Medulla oblongata (tissue), 1 donor: ENCODE results near the gene FOXP1.
A peak's percentile ranks its signal among the peaks of the same experiment; 100 is the strongest.

ENCODE experiments used
- DNase-seq: peaks from one replicate; pipeline ENCODE4 v3.0.0-alpha.2; 2015; ENCODE audit errors: extremely low spot score

Gene FOXP1

GRCh38 chr3:71307991-71308697 is 275.4 kb downstream of the FOXP1 start:
- DNase-seq, result peak; percentile 65

DNA sequence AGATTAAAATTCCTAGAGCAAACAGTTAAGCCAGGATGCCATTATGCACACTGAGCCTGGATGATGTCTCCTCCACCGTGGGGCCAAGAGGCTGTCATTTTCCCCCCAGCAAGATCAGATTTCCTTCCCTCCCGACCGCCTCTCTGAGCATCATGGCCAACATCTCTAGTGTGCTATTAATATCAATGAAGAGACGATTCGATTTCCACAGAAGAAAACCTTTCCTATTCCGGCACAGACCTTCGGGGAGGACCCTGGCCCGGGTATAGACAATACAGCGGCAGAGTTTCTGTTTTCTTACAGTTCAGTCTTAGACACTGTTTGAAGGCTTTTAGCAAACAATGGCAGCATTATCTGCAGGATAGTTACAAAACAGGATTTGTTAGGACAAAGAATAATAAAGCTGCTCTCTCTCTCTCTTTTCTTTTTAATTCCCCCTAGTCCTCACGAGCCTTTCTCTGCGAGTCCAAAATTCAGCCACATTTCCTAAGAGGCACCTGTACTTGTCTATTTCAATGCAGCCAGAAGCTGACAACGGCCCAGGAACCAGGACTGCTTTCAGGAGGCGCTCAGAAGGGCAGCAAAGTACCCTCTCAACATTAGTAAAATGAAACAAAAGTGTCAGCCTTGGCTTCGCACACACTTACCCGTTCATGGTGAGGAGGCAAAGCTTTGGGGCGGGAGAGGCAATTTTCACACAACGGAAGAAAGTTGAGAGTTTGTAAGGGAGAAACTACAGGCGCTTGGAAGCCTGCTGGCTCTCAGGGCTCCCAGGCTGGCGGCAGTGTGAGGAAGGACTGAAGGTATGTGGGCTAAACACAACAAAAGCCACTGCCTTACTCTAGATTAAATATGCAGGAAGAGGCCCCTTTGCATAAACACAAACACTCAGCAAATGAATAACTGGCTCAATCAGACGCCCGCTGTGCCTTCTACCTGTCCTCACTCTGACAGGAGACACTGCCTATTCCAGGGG is 278.0 kb downstream of the FOXP1 start:
- peak; percentile 78 for DNase-seq

DNA sequence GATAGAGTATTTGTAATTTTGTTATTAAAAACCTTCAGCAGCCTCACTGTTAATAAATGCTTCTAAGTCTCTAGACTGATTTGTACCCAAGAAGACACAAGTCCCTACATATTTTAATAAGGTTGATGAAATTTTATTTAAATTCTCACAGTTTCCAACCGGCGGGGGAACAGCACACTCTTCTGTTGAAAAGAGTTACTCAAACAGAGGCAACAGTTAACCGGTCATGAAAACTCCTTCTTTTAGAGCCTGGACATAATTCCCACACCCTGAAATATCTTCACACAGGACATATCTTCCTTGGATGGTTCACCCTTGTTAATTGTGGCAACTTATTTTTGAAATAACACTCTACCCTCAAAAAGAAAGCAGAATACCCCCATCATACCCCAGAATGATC is 278.8 kb downstream of the FOXP1 start:
- DNase-seq, result peak; percentile 72

- no peak for DNase-seq
These were observed 279.3 kb downstream of the FOXP1 start for GRCh38 chr3:71304247-71304646.

- DNase-seq, result peak; percentile 49
These were observed 279.8 kb downstream of the FOXP1 start for GRCh38 chr3:71303627-71304200.

- no peak for DNase-seq
These were observed 280.9 kb downstream of the FOXP1 start for GRCh38 chr3:71302604-71303003.

DNA sequence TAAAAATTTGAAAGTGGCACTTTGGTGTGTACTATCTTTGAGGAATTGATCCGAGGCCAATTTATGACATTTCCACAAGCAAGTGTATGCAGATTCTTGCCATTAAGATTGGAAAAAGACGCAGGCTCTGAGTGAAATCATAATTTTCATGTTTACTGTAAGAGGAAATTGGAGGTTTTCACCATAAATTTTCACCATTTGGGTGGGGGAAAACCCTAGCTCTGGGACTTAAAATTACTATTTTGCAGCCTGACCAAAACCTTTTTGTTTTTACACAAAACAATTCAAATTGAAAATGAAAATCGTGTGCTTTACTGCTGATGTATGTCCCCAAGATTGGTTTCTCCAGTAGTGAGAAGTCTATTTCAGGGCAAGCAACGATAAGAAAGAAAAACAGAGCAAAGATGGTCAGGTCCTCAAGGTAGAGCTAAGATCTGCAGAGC is 282.6 kb downstream of the FOXP1 start:
- no peak for DNase-seq

DNA sequence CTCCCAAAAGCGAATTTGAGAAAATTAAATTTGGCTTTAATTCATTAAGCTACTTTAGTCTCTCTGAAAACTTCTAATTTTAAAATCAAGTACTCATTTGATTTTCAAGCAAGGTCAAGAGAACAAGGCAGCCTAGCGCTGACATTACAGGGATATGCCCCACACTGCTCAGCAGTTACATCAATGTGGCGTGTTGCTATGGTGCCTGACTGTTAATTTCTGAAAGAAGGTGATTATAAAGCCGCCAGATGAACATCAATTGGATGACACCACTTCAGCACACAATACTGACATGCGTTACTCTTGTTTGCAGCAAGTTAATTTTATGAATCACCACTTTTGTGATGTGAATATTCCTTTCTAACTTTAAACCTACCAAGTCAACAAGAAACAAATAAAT is 284.4 kb downstream of the FOXP1 start:
- DNase-seq, result no peak

DNA sequence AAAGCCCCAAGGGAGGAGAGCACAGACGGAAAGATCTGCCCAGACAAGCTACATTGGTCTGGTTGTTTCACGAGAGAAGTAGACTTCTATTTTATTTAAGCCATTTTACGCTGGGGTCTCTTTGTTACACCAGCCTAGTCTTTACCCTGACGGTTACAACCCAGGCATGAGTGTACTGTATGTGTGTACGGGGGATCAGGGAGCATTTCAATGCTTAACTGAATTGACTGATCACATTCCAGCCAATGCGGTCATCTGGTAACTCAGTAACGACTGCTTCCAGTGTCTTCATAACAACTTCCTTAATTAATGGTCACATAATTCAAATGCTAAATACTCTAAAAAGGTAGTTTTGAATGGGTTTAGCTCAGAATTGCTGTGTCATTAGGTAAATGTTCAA is 288.6 kb downstream of the FOXP1 start:
- no peak for DNase-seq

- no peak for DNase-seq
These were observed 293.2 kb downstream of the FOXP1 start for GRCh38 chr3:71290301-71290700.

- no peak for DNase-seq
These were observed 295.1 kb downstream of the FOXP1 start for GRCh38 chr3:71288269-71288930.

GRCh38 chr3:71285086-71285485 is 298.4 kb downstream of the FOXP1 start:
- no peak for DNase-seq

GRCh38 chr3:71282976-71283375 is 300.6 kb downstream of the FOXP1 start:
- no peak for DNase-seq

DNA sequence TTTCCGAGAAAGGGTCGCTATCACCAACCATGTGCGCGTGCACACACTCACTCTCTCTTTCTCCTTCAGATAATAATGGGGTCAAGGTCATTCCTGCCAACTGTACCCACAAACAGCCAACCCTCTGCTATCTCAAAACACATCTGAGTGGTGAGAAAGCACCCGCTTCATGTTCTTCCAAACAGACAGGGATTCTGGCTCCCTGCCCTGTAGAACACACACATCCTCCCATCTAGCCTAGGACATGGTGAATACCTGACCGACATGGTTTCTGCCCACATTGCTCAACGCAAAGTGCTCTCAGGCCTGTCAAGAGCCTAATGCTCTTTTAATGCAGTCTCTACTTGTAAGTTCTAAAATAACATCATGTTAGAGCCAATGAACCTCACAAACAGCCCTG is 302.2 kb downstream of the FOXP1 start:
- no peak for DNase-seq

GRCh38 chr3:71277341-71277740 is 306.2 kb downstream of the FOXP1 start:
- no peak for DNase-seq

DNA sequence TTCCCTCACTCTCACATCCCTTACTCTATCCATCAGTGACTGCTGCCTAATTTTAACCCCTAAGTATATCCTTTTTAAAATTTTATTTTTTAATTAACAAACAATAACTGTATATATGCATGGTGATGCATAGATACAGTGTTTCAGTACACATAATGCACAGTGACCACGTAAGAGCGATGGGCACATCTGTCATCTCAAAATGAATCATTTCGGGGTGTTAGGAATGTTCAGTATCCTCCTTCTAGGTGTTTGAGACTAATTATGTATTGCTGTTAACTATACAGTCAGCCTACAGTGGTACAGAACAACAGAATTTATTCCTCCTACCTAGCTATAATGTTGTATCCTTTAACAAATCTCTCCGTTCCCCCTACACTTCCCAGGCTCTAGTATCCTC is 307.0 kb downstream of the FOXP1 start:
- DNase-seq, result no peak

GRCh38 chr3:71273453-71273852 is 310.1 kb downstream of the FOXP1 start:
- DNase-seq, result no peak

- no peak for DNase-seq
These were observed 311.9 kb downstream of the FOXP1 start for GRCh38 chr3:71271596-71271995.

DNA sequence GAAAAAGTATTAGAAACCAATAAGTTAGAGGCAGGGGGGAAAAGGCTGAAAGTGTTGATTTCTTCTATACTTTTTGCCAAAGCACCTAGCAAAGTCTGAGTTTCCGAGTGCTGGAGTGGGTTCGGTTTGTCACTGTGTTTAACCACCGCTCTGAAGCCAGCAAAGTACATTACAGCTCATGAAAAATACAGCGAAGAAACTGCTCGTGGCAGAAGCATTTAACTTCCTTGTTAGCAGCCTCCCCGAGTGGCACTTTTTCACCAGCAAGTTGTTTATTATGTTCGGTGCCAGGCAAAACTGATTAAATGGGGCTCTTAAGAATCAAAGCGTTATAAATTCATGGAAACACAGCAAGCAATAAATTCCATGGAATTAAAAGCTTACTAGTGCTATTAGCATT is 313.6 kb downstream of the FOXP1 start:
- no peak for DNase-seq

DNA sequence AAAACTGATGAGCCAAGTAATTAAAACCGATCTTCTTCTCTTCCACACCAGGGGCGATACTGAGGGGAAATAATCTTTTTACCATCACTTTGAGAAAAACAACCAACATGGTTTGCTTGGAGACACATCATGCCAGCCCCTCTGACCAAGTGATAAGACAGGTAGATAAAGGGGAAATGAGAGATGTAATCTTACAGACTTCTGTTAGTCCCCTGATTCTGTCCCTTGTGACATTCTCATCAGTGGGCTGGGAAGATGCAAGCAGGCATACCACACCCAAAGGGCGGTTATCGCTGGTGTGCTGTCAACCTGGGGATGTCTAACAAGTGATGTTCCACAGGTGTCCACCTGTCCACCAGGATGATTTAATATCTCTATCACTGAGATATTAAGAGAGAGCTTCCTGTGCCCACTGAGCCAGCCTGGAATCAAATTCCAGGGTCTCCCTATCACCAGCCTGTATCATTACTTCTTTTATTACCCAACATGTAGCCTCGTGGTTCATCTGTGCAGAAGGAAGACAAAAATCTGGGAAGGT is 315.0 kb downstream of the FOXP1 start:
- DNase-seq, result no peak

- DNase-seq, result no peak
These were observed 316.7 kb downstream of the FOXP1 start for GRCh38 chr3:71266875-71267274.
